Measurements from ENCODE around the gene SYT6. TPM values are rescaled to one million over a fixed set of nuclear protein-coding genes. Genes with fewer than 3 reads are reported as not detected.

SYT6 gene
- total RNA-seq, 2 experiments from 2014 or later, result not detected

GRCh38 chr1:114108751-114109255 lies 44.9 kb downstream of the SYT6 start:
- H3K9me3 ChIP-seq (ENCODE audit: low read length), result no peaks in the 10 kb centered on the region
- no peaks in the 10 kb centered on the region for H3K36me3 ChIP-seq (ENCODE audit: insufficient read depth, low read length)
- no peaks in the 10 kb centered on the region for H3K79me2 ChIP-seq (ENCODE audit: insufficient read depth, low read depth, low read length)
- H3K4me3 ChIP-seq (ENCODE audit: low read depth, low read length, poor library complexity, severe bottlenecking), result no peak overlapping the region
- no peaks in the 10 kb centered on the region for H3K4me1 ChIP-seq (ENCODE audit: insufficient read depth, low read length, poor library complexity, severe bottlenecking)
- intact Hi-C loops (cut with micrococcal nuclease; ENCODE audit: unreplicated experiment), result no loop called here
- no peak for TF ChIP-seq CTCF (conservative IDR thresholded peaks at IDR 0.05; ENCODE audit: low read length)
- no peak for TF ChIP-seq EZH2phosphoT487 (IDR thresholded peaks at IDR 0.05; ENCODE audit: borderline replicate concordance, low read depth, low read length)
- H3K9me2 ChIP-seq (ENCODE audit: insufficient read depth, low read length), result no peaks in the 10 kb centered on the region
- CTCF ChIA-PET (ENCODE audit: unreplicated experiment), result no interaction called here
- DNase-seq (ENCODE audit: low spot score), result no peak
- no peak overlapping the region for H2AFZ ChIP-seq (ENCODE audit: low read length)
- H4K20me1 ChIP-seq (ENCODE audit: insufficient read depth, low read length), result no peaks in the 10 kb centered on the region
- no peak overlapping the region for H3K4me2 ChIP-seq (ENCODE audit: low read length)
- no TSS peak for BruUV-seq (replicated peaks)
- H3K27ac ChIP-seq (ENCODE audit: low read depth, low read length, poor library complexity, severe bottlenecking), result no peak overlapping the region
- POLR2A ChIA-PET, result no interaction called here

GRCh38 chr1:114107474-114108435 lies 45.9 kb downstream of the SYT6 start:
- Histone ChIP-seq H4K20me1 (ENCODE audit: insufficient read depth, low read length) (no peaks in the 10 kb centered on the region), H3K79me2 (ENCODE audit: insufficient read depth, low read depth, low read length) (no peaks in the 10 kb centered on the region), H3K4me2 (ENCODE audit: low read length) (no peak overlapping the region), H3K27ac (ENCODE audit: low read depth, low read length, poor library complexity, severe bottlenecking) (no peak overlapping the region), H3K9me2 (ENCODE audit: insufficient read depth, low read length) (no peaks in the 10 kb centered on the region), H3K36me3 (ENCODE audit: insufficient read depth, low read length) (no peaks in the 10 kb centered on the region), H3K4me3 (ENCODE audit: low read depth, low read length, poor library complexity, severe bottlenecking) (no peak overlapping the region), H3K4me1 (ENCODE audit: insufficient read depth, low read length, poor library complexity, severe bottlenecking) (no peaks in the 10 kb centered on the region), H2AFZ (ENCODE audit: low read length) (no peak overlapping the region), H3K9me3 (ENCODE audit: low read length) (no peaks in the 10 kb centered on the region)
- POLR2A ChIA-PET, result interaction anchor here (0.6 kb wide), 1 partner anchor 1916 kb away, joined by 3 read pairs; no protein-coding TSS in a partner anchor
- TF ChIP-seq CTCF (conservative IDR thresholded peaks at IDR 0.05; ENCODE audit: low read length) (no peak), EZH2phosphoT487 (IDR thresholded peaks at IDR 0.05; ENCODE audit: borderline replicate concordance, low read depth, low read length) (no peak)
- no TSS peak for BruUV-seq (replicated peaks)
- intact Hi-C loops (cut with micrococcal nuclease; ENCODE audit: unreplicated experiment), result no loop called here
- CTCF ChIA-PET (ENCODE audit: unreplicated experiment), result no interaction called here
- DNase-seq (ENCODE audit: low spot score), result no peak

Measured in OCI-LY7 (cell line).